ENCODE measurements around the gene KCNAB1.

Gene KCNAB1

DNA sequence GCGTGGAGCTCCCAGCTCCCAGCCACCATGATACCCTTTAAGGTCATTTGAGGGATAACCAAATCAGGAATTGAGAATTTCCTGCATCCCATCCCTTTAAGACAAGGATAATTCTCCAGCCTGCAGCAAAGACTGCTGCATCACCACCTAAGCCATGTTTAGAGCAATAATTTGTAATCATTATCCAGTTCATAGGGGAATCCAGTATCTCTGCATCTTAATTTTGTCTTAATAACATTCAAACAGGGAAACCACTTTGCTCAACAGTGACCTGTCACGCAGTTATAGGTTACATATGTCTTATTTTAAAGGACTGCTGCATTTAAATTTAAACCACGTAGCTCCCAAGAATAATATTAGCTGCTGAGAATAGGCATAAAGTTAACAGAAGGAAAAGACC, 246.2 kb downstream of the KCNAB1 start:
- DNase-seq: no peak
- no peak for TF ChIP-seq POLR2A (IDR thresholded peaks at IDR 0.05; ENCODE audit: low read length)
- TF ChIP-seq GATA1 (IDR thresholded peaks at IDR 0.05; ENCODE audit: low read depth, low read length): no peak

DNA sequence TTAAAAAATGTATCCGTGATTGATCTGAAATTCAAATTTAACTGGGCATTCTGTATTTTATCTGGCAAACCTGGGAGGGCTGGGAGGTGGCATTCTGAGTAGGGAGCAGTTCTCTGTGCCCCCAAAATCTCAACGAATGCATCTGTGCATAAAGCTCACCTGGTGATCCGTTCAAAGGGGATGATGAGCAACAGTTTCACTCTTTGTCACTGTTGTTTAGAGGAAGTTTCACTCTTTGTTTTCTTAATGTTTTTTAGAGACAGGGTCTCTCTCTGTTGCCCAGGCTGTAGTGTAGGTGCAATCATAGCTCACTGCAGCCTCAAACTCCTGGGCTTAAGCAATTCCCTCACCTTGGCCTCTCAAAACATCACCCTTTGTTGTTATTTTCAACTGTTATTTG, 247.8 kb downstream of the KCNAB1 start:
- DNase-seq: no peak
- TF ChIP-seq GATA1 (IDR thresholded peaks at IDR 0.05; ENCODE audit: low read depth, low read length) (no peak), POLR2A (IDR thresholded peaks at IDR 0.05; ENCODE audit: low read length) (no peak)

DNA sequence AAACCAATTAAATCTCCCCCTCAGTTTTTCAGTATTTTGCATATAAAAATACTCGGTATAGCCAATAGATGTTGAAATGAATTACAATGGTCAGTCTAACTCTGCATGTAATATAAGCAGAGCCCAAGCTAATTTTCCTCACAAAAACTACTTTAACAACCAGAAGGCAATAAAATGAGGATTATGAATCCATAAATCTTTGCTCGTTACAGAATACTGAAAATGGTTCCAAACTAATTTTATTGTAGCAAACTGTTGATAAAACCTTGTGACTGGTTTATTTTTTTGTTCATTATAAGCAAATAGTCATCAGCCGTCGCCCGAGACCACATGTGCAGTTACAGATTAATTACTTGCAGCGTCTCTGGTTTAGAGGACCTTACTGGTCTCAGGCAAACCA, 251.3 kb downstream of the KCNAB1 start:
- no peak for TF ChIP-seq GATA1 (IDR thresholded peaks at IDR 0.05; ENCODE audit: low read depth, low read length)
- TF ChIP-seq POLR2A (IDR thresholded peaks at IDR 0.05; ENCODE audit: low read length): no peak
- no peak for DNase-seq

DNA sequence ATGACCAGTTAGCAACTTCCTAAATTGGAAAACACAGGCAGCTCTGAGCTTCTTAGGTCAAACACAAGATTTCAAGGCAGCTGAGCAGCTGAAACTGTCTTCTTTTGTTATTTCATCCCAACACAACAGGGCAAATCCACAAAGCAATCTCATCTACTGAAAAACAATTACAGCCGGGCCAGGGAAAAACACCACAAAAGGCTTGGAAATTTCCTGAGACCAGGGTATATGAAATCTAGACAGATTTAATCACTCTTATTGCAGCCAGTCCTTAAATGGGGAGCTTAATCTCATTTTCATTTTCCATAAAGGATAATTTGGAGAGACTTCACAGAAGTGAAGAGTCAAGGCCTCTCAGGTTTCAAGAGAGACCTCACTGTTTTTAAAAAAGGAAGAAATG, 252.7 kb downstream of the KCNAB1 start:
- TF ChIP-seq GATA1 (IDR thresholded peaks at IDR 0.05; ENCODE audit: low read depth, low read length) (no peak), POLR2A (IDR thresholded peaks at IDR 0.05; ENCODE audit: low read length) (no peak)
- no peak for DNase-seq

DNA sequence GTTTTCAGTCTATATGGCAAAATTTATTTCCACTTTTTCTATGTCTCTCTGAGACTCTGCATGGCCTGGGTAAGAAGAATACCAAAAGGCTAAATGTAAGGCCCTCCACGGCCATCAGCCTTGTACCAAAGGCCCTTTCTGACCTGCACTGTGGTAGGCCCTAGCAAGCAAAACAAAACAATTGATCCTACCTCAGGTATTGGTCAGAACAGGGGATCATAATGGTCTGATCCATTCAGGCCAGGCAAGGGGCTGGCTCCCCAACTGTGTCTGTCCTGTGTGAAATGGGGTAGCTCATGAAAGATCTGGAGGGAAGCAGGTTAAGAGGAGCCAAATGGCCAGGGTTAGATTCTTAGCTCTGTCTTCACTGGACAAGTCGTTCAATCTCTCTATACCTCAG, 253.3 kb downstream of the KCNAB1 start:
- TF ChIP-seq POLR2A (IDR thresholded peaks at IDR 0.05; ENCODE audit: low read length) (no peak), GATA1 (IDR thresholded peaks at IDR 0.05; ENCODE audit: low read depth, low read length) (no peak)
- DNase-seq: no peak

DNA sequence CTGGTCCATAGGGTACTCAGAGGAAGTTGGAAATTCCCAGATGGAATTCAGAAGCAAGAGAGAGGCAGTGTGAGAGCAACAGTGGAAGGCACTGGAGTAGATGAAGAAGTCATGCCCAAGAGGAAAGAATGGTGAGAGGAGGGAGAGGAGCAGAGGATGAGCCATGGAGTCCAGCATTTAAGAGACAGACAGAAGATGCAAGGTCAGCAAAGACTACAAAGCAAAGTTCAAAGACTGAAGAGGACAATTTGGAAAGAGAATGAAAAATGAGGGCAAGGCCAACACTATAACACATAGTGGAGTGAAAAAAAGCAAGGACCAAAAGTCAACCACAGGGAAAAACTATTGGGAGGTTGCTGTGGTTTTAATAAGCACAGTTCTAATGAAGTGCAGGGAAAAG, 255.8 kb downstream of the KCNAB1 start:
- no peak for DNase-seq
- TF ChIP-seq GATA1 (IDR thresholded peaks at IDR 0.05; ENCODE audit: low read depth, low read length) (no peak), POLR2A (IDR thresholded peaks at IDR 0.05; ENCODE audit: low read length) (no peak)

DNA sequence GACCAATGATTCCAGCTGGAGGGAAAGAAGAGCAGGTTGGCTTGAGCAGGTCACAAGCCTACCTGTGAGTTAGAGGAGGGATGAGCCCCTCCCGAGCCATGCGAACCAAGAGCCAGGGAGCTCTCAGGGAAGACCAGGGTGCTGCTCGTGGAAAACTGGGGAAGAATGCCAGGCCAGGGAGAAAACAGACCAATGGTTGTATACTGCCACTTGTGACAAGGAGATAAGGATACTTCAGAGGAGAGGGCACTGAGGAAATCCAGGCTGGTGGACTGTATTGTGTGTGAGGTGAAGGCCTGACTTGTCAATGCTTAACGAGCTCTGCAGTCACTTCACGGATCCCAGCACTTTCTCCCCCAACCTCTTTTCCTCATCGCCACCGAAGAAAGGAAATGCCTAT, 256.9 kb downstream of the KCNAB1 start:
- TF ChIP-seq POLR2A (IDR thresholded peaks at IDR 0.05; ENCODE audit: low read length): no peak
- TF ChIP-seq GATA1 (IDR thresholded peaks at IDR 0.05; ENCODE audit: low read depth, low read length): no peak
- DNase-seq: no peak

DNA sequence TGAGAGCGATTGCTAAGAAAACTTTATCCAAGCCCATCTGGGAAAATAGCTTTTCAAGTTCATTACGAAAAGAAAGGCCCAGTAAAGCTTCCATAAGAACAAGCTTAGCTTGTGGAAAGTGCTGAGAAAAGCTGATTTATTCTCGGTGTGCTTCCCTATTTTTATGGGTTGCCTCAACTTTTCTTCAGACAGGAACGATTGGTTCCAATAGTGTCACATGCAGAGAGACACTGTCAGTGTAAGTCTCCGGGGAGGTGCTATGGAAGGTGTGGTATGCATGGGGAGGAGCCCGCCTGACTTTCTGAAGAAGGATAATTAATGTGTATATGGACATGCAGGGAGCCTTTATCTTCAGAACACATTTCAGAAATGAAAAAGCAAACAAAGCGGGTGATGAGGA, 257.3 kb downstream of the KCNAB1 start:
- no peak for DNase-seq
- no peak for TF ChIP-seq GATA1 (IDR thresholded peaks at IDR 0.05; ENCODE audit: low read depth, low read length)
- no peak for TF ChIP-seq POLR2A (IDR thresholded peaks at IDR 0.05; ENCODE audit: low read length)

DNA sequence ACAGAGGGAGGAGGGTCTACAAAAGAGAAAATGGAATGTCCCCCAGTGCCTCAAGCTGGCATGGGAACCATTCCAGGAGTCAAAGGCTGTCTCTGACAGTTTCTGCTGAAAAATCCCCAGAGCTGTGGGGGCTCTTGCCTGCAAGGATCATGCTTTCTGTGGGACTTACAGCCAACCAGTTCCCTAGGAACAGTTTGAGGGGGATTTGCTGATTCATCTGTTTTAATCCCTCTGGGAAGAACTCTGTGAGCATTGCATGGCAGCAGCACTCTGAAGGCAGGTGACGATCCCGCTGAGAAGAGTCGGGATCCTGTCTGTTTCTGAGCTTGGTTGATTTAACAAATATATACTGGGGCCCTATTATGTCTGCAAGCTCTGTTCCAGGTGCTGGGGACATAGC, 258.5 kb downstream of the KCNAB1 start:
- no peak for TF ChIP-seq POLR2A (IDR thresholded peaks at IDR 0.05; ENCODE audit: low read length)
- no peak for TF ChIP-seq GATA1 (IDR thresholded peaks at IDR 0.05; ENCODE audit: low read depth, low read length)
- DNase-seq: no peak

DNA sequence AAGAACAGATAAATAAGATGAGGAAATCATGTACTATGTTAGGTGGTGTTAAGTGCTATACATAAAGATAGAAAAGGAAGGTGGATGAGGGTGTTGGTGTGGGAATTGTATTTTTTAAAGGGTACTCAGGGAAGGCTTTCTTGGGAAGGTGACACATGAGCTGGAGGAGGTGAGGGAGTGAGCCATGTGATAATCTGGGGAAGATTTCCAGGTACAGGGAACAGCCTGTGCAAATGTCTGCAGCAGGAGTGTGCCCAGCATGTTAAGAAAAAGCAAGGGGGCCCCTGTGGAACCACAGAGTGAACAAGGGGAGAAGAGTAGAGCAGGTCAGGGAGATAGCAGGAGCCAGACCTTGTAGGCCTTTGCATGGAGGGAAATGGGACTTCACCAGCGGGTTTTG, 258.9 kb downstream of the KCNAB1 start:
- TF ChIP-seq POLR2A (IDR thresholded peaks at IDR 0.05; ENCODE audit: low read length): no peak
- TF ChIP-seq GATA1 (IDR thresholded peaks at IDR 0.05; ENCODE audit: low read depth, low read length): no peak
- DNase-seq: no peak

DNA sequence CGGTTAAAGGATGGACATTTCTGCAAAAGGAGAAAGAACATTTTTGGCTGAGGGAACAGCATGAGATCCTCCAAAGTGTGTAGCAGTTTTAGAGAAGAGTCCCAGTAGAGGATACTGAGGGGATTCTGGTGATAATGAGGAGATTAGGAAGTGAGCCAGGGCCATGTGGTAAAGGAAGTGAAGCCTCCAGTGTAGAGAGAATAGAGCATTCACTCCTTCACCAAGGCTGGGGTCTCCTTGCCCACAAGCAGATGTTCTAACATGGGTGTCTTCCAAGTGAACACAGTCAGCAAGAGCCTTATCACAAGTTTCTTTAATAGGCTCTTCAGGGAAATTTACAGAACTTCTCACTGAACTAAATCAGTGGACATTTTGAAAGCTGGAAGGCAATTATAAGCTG, 260.9 kb downstream of the KCNAB1 start:
- TF ChIP-seq GATA1 (IDR thresholded peaks at IDR 0.05; ENCODE audit: low read depth, low read length) (no peak), POLR2A (IDR thresholded peaks at IDR 0.05; ENCODE audit: low read length) (no peak)

DNA sequence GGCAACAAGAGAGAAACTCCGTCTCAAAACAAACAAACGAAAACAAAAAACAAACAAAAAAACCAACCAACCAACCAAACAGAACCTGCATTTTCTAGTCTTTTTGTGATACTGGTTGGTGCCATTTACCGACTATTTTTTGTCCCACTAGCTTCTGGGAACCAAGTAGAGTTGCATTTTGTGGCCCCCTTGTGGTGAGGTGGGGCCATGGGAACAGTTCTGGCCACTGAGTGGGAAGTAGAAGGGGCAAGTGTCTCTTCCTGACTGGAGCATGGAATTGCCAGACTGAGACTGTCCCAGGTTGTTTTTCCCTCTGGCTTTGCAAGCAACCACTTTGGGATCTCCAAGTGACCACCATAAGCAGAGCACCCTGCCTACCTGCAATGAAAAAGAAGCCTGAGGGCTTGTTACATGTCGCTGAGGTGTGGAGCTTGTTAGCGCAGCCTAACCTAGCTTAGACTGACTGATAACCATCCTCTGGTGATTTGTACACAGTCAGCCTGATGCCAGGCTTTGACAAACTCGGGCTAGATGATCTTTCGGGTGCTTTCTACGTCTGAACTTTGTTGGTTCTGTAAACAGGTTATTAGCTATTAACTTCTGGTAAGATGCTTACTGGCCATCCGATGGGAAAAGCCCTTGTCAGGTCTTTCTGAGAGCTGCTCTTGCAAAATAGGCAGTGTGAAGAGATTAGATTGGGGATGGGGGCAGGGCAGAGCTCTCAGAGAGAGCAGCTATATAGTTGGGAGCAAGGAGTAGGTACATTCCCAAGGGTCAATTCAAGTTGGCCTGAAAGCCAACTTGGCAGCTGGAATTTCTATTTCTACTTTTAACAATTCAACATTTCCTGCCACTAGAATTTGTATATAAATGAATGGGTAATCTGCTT, 262.3 kb downstream of the KCNAB1 start:
- DNase-seq: peak; percentile 22 to 46
- TF ChIP-seq GATA1 (IDR thresholded peaks at IDR 0.05; ENCODE audit: low read depth, low read length): no peak
- TF ChIP-seq POLR2A (IDR thresholded peaks at IDR 0.05; ENCODE audit: low read length): no peak

More for the DNA sequence above, 260.9 kb downstream of the KCNAB1 start:
- no peak for DNase-seq

DNA sequence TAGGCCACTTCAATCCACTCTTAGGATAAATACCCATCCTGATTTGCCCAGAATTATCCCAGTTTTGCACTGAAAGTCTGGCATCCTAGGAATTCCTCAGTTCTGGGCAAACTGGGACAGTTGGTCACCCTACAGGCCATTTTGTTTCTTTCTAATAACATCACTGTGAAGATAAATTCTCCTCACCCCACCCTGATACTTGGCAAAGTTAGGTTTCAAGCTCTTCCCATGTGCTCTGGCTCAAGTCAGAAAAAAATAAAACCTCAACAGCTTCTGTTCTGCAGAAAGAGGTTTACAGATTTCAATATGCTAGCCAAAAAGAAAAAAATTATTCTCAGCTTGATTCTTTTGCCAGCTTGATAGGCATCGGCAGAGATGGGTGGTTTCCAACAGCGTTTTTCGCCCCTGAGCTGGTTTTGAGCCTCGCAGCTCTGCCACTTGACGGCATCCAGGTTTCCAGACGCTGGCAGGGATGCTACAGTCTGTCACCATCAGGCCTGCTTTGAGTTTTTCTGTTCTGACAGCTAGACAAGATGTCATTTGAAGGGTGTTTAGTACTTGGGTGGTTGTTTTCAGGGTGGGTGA, 263.2 kb downstream of the KCNAB1 start:
- TF ChIP-seq GATA1 (IDR thresholded peaks at IDR 0.05; ENCODE audit: low read depth, low read length) (no peak), POLR2A (IDR thresholded peaks at IDR 0.05; ENCODE audit: low read length) (no peak)
- no peak for DNase-seq

DNA sequence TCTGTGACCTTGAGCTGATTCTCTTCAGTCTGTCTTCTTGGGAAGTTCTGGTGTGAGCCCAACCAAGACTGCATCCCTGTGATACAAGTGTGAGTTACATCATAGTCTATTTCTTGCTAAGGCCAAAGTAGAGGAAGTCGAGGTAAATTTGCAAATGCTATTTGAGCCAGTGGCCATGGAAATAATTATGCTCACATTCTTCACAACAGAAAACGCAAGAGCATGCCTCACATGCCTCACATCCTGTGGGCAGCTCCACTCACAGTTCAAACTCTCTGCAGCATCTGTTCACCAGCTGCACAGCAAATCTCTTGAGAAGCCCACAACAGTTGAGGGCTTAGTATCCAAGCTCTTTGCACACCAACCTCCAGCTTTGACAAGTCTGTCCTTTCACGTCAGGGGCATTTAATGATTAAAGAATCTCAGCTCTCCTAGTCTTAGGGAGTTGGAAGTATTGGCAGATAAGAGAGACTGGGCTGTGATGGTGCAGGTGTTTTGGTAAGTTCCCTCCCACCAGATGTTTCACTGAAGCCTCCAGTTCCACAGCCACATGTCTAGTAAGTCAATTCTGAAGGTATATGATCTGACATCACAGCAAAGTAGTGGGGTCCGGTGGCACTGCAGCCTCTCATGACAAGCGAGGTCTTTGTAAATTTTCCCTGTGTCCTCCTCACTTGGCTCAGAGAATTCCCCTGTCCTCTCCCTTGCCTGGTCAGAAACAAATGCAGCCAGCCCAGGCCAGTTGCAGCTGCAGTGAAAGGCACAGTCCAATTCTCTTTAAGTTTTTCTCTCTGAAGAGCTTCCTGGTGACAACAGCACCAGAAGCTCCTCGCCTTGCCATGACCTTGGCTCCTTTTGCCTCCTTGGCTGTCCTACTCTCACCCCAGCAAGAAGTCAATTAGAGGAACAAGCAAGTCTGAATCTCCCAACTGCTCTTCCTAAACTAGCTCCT, 268.4 kb downstream of the KCNAB1 start:
- no peak for DNase-seq
- TF ChIP-seq GATA1 (IDR thresholded peaks at IDR 0.05; ENCODE audit: low read depth, low read length) (no peak), POLR2A (IDR thresholded peaks at IDR 0.05; ENCODE audit: low read length) (no peak)

All from erythroblast (primary cell).